GM23248 (cell line): ENCODE data around the gene GNG2. TPM values are rescaled to one million over a fixed set of nuclear protein-coding genes. Genes with fewer than 3 reads are reported as not detected.

Experiments
- DNase-seq: peaks from one replicate; pipeline ENCODE4 v3.0.0-alpha.2; 2015
- H2AFZ ChIP-seq: fragments of 200-600 bp; sonication (generic); 2 replicates; pipeline ENCODE4 v1.6.1; 2016; ENCODE audit warnings: antibody characterized with exemption
- H3F3A ChIP-seq: fragments of 200-600 bp; sonication (generic); 2 replicates; pipeline ENCODE4 v1.6.1; 2016; ENCODE audit warnings: mild to moderate bottlenecking, antibody characterized with exemption, mixed run types; ENCODE audit not compliant: insufficient read depth
- H3K27ac ChIP-seq: fragments of 200-600 bp; sonication (generic); 2 replicates; pipeline ENCODE4 v1.5.1; 2016; ENCODE audit warnings: mild to moderate bottlenecking
- H3K27me3 ChIP-seq: fragments of 200-600 bp; sonication (generic); replicated peaks from 2 replicates; pipeline ENCODE4 v1.6.1; 2016; ENCODE audit warnings: mild to moderate bottlenecking; ENCODE audit not compliant: insufficient read depth
- H3K36me3 ChIP-seq: fragments of 200-600 bp; sonication (generic); 2 replicates; pipeline ENCODE4 v1.6.1; 2016; ENCODE audit warnings: low read depth, mild to moderate bottlenecking
- H3K4me1 ChIP-seq: fragments of 200-600 bp; sonication (generic); 2 replicates; pipeline ENCODE4 v1.6.1; 2016; ENCODE audit warnings: mild to moderate bottlenecking; ENCODE audit not compliant: insufficient read depth
- H3K4me2 ChIP-seq: fragments of 200-600 bp; sonication (generic); one replicate; pipeline ENCODE4 v1.6.1; 2016; ENCODE audit warnings: mild to moderate bottlenecking; ENCODE audit not compliant: unreplicated experiment
- H3K4me3 ChIP-seq: fragments of 200-600 bp; sonication (generic); 2 replicates; pipeline ENCODE4 v1.5.1; 2016; ENCODE audit warnings: mild to moderate bottlenecking
- H3K79me2 ChIP-seq: fragments of 200-600 bp; sonication (generic); 2 replicates; pipeline ENCODE4 v1.6.1; 2016; ENCODE audit warnings: mild to moderate bottlenecking; ENCODE audit not compliant: insufficient read depth
- H3K9ac ChIP-seq: fragments of 200-600 bp; sonication (generic); 2 replicates; pipeline ENCODE4 v1.6.1; 2016; ENCODE audit warnings: mild to moderate bottlenecking
- H3K9me2 ChIP-seq: fragments of 200-600 bp; sonication (generic); 2 replicates; pipeline ENCODE4 v1.6.1; 2016; ENCODE audit warnings: mixed run types, mild to moderate bottlenecking, moderate library complexity; ENCODE audit not compliant: insufficient read depth
- H3K9me3 ChIP-seq: fragments of 200-600 bp; sonication (generic); one replicate; pipeline ENCODE4 v1.6.1; 2017; ENCODE audit warnings: low read depth
- H4K20me1 ChIP-seq: fragments of 200-600 bp; sonication (generic); 2 replicates; pipeline ENCODE4 v1.6.0; 2016; ENCODE audit not compliant: insufficient read depth
- EZH2 ChIP-seq: fragments of 200-600 bp; sonication (generic); IDR thresholded peaks from 2 replicates; pipeline ENCODE4 v1.6.1; 2018; ENCODE audit warnings: antibody characterized with exemption, mild to moderate bottlenecking; ENCODE audit not compliant: insufficient read depth, poor library complexity, severe bottlenecking
- EZH2phosphoT487 ChIP-seq: fragments of 200-600 bp; sonication (generic); IDR thresholded peaks from 2 replicates; pipeline ENCODE4 v1.6.1; 2018; ENCODE audit warnings: antibody characterized with exemption, moderate library complexity, mild to moderate bottlenecking, low read depth; ENCODE audit not compliant: insufficient read depth
- WGBS, 2 experiments: methylation state at CpG; one replicate each; pipeline ENCODE4 v1.1.6; 2015 to 2017; ENCODE audit warnings: low lambda C conversion rate in 2 of 2, low coverage in 1 of 2; ENCODE audit errors: missing lambda C conversion rate in 2 of 2; 5-methylcytosine and 5-hydroxymethylcytosine counted together
- in situ Hi-C: fragments of 300-500 bp; cut with MboI; formaldehyde crosslinking; loops from 2 replicates; pipeline ENCODE4 v1.15.0; 2020
- polyA plus RNA-seq: library from polyadenylated mRNA; unstranded; fragments of >200 nt; fragmentation: Nextera tagmentation; extraction: Ambion mirVana; gene quantifications from 2 replicates; pipeline ENCODE4 v1.2.1, GENCODE V29; 2016
- total RNA-seq: library from RNA; depleted of rRNA; stranded (reverse); fragments of >200 nt; shearing (Covaris generic); gene quantifications from 2 replicates; pipeline ENCODE4 v1.2.3, GENCODE V29; 2014

GNG2 gene
- total and polyA plus RNA-seq, 2 experiments from 2014 or later, result 13.8 to 16.5 TPM

- Histone ChIP-seq H3K27me3 (no peaks in the 10 kb centered on the region), H3K79me2 (no peaks in the 10 kb centered on the region), H3K4me1 (no peaks in the 10 kb centered on the region), H3K9me2 (no peaks in the 10 kb centered on the region), H3F3A (peaks cover 17% of the 10 kb centered on the region), H3K4me3 (no peak overlapping the region), H4K20me1 (no peaks in the 10 kb centered on the region), H3K27ac (no peak overlapping the region), H3K36me3 (peaks cover 84% of the 10 kb centered on the region), H3K9me3 (no peaks in the 10 kb centered on the region), H2AFZ (no peak overlapping the region), H3K4me2 (no peak overlapping the region), H3K9ac (no peak overlapping the region)
- no peak for DNase-seq
- 96% methylated on average over 4 of the region's 4 CpGs for WGBS, 2 experiments
- in situ Hi-C loops, result loop anchor here (10.0 kb wide), 1 partner anchor 267 kb away; no protein-coding TSS in a partner anchor
- no peak for TF ChIP-seq EZH2
- no peak for TF ChIP-seq EZH2phosphoT487
Measured at GRCh38 chr14:52008136-52008535, 147.7 kb downstream of the GNG2 start.

GRCh38 chr14:52010173-52010693, 149.8 kb downstream of the GNG2 start:
- in situ Hi-C loops, result no loop called here
- no peaks in the 10 kb centered on the region for H3K79me2 ChIP-seq
- 99 to 100% methylated on average over 3 of the region's 3 CpGs for WGBS, 2 experiments
- H3K9ac ChIP-seq, result no peak overlapping the region
- H4K20me1 ChIP-seq, result no peaks in the 10 kb centered on the region
- no peak overlapping the region for H3K4me3 ChIP-seq
- no peak for DNase-seq
- peaks cover 6% of the 10 kb centered on the region for H3F3A ChIP-seq
- no peak for TF ChIP-seq EZH2
- no peak for TF ChIP-seq EZH2phosphoT487
- peaks cover 63% of the 10 kb centered on the region for H3K36me3 ChIP-seq
- H3K27ac ChIP-seq, result no peak overlapping the region
- H3K9me3 ChIP-seq, result no peaks in the 10 kb centered on the region
- H2AFZ ChIP-seq, result no peak overlapping the region
- H3K4me2 ChIP-seq, result no peak overlapping the region
- H3K4me1 ChIP-seq, result no peaks in the 10 kb centered on the region
- no peaks in the 10 kb centered on the region for H3K9me2 ChIP-seq
- no peaks in the 10 kb centered on the region for H3K27me3 ChIP-seq

GRCh38 chr14:52011523-52011922, 151.1 kb downstream of the GNG2 start:
- Histone ChIP-seq H3K27me3 (no peaks in the 10 kb centered on the region), H3K27ac (no peak overlapping the region), H3K4me1 (no peaks in the 10 kb centered on the region), H2AFZ (no peak overlapping the region), H3K79me2 (no peaks in the 10 kb centered on the region), H3F3A (peaks cover 6% of the 10 kb centered on the region), H3K4me3 (no peak overlapping the region), H3K9me3 (no peaks in the 10 kb centered on the region), H3K9ac (no peak overlapping the region), H3K4me2 (no peak overlapping the region), H3K36me3 (peaks cover 50% of the 10 kb centered on the region), H4K20me1 (no peaks in the 10 kb centered on the region), H3K9me2 (no peaks in the 10 kb centered on the region)
- no peak for DNase-seq
- TF ChIP-seq EZH2phosphoT487, result no peak
- TF ChIP-seq EZH2, result no peak
- 97 to 98% methylated on average over 9 of the region's 9 CpGs for WGBS, 2 experiments
- in situ Hi-C loops, result no loop called here

GRCh38 chr14:52012635-52013034, 152.2 kb downstream of the GNG2 start:
- Histone ChIP-seq H2AFZ (no peak overlapping the region), H3K9me3 (no peaks in the 10 kb centered on the region), H3K27me3 (no peaks in the 10 kb centered on the region), H3K4me3 (no peak overlapping the region), H3K79me2 (no peaks in the 10 kb centered on the region), H3K9ac (no peak overlapping the region), H3K4me1 (no peaks in the 10 kb centered on the region), H3K4me2 (no peak overlapping the region), H4K20me1 (no peaks in the 10 kb centered on the region), H3K27ac (no peak overlapping the region), H3K9me2 (no peaks in the 10 kb centered on the region), H3F3A (peaks cover 6% of the 10 kb centered on the region), H3K36me3 (peaks cover 39% of the 10 kb centered on the region)
- in situ Hi-C loops, result no loop called here
- TF ChIP-seq EZH2phosphoT487 (no peak), EZH2 (no peak)
- peak; percentile 42 for DNase-seq
- 26 to 28% methylated on average over 4 of the region's 4 CpGs for WGBS, 2 experiments
